ENCODE results near the gene RSL24D1. TPM values are rescaled to one million over a fixed set of nuclear protein-coding genes. Genes with fewer than 3 reads are reported as not detected.

The RSL24D1 gene
- polyA plus RNA-seq, 1 of the 3 experiments (the other 2 are of a cell fraction) = 24.3 TPM

DNA sequence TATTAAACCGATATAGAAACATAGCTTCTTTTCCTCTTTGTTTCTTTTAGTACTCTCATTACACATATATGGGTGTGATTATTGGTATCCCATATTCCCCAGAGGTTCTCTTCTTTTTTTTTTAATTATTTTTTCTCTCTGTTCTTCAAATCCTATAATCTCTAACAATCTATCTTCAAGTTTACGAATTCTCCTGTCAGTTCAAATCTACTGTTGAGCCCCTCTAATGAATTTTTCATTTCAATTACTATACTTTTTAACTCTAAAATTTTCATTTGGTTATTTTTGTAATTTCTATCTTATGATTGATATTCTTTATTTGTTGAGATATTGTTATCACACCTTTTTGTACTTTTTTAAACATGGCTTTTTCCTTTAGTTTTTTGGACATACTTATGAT is 64.1 kb downstream of the RSL24D1 start:
- POLR2A ChIA-PET = no interaction called here
- Histone ChIP-seq H3K9me3 (0 out of 2 replicates have a peak, but pooled peaks cover 6% of the 10 kb centered on the region), H3K79me2 (ENCODE audit: insufficient read depth) (no peaks in the 10 kb centered on the region), H3K36me3 (replicated peaks in 1 of 2; ENCODE audit: control insufficient read depth in 1 of 2, insufficient read depth in 2 of 2, low read length in 1 of 2) (no peaks in the 10 kb centered on the region), H3K27me3 (ENCODE audit: insufficient read depth) (no peaks in the 10 kb centered on the region), H3K9ac (no peak overlapping the region), H3K4me2 (no peak overlapping the region), H3F3A (replicated peaks; ENCODE audit: insufficient read depth) (no peaks in the 10 kb centered on the region), H3K9me2 (no peaks in the 10 kb centered on the region), H4K20me1 (ENCODE audit: insufficient read depth) (no peaks in the 10 kb centered on the region), H2AFZ (ENCODE audit: low read depth) (no peak overlapping the region), H3K4me1 (ENCODE audit: control insufficient read depth in 1 of 2, insufficient read depth in 2 of 2, low read depth in 1 of 2, low read length in 1 of 2) (no peaks in the 10 kb centered on the region), H3K4me3 (ENCODE audit: low read depth in 2 of 2, low read length in 1 of 2) (no peak overlapping the region), H3K27ac (ENCODE audit: low read depth in 2 of 2, low read length in 1 of 2) (no peak overlapping the region)
- DNase-seq = no peak
- no peak for TF ChIP-seq SIN3A (IDR thresholded peaks at IDR 0.05; ENCODE audit: borderline replicate concordance, low read depth, low read length)
- no peak for TF ChIP-seq JUND (IDR thresholded peaks at IDR 0.05)
- CTCF ChIA-PET = no interaction called here
- WGBS (ENCODE audit: low lambda C conversion rate) = 0% methylated on average over 2 of the region's 2 CpGs

Other genes with a start within 250 kb of the RSL24D1 start
- 9.6 and 11.0 TPM in 2 replicates for gene RAB27A, start 92.9 kb upstream of the RSL24D1 start, polyA plus RNA-seq (2012; rRNA removed)
- gene PIGBOS1, start 122.2 kb upstream of the RSL24D1 start, polyA plus RNA-seq (2012; rRNA removed) = 18.2 and 23.6 TPM in 2 replicates
- 6.6 and 10.5 TPM in 2 replicates for gene PIGB, start 122.3 kb upstream of the RSL24D1 start, polyA plus RNA-seq (2012; rRNA removed)
- gene CCPG1, start 211.4 kb upstream of the RSL24D1 start, polyA plus RNA-seq (2012; rRNA removed) = 10.5 and 16.9 TPM in 2 replicates
- gene PIERCE2, start 211.6 kb upstream of the RSL24D1 start, polyA plus RNA-seq (2012; rRNA removed) = 2.5 and 2.9 TPM in 2 replicates